ELR (cell line): Measurements from ENCODE around the gene TMEM63B.
"Not testable (repeated sequence)": the region's sequence is repeated elsewhere in the genome, so short reads cannot be mapped to it uniquely, and the experiment has no call there.

ENCODE experiments used
- DNase-seq: peaks from one replicate; pipeline ENCODE4 v3.0.0-alpha.2; 2015; ENCODE audit warnings: low read depth

TMEM63B gene

DNA sequence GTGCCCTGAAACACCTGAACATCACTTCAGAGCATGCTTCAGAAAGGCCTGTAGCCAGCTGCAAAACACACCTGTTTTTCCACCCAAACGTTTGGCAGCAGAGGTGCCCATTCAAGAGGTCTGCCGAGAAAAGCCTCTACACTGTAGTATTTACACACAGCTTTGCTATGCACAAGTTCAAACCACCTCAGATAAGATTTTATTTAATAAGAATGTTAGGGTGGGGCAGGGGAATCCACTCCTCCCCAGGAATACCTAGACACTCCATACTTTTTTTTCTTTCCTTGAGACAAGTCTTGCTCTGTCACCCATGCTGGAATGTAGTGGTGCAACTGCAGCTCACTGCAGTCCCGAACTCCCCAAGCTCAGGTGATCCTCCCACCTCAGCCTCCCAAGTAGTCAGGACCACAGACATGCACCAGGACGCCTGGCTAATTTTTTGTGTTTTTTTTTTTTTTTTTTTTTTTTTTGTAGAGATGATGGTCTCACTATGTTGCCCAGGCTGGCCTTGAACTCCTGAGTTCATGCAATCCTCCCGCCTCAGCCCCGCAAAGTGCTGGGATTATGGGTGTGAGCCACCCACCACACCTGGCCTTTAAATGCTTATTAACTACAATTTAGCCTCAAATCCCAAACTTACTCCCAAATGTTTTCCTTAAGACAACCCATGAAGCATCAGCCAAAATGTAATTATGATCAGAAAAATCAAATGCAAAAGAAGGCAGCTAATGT, 9.8 kb upstream of the TMEM63B start:
- DNase-seq = peak; percentile 56

DNA sequence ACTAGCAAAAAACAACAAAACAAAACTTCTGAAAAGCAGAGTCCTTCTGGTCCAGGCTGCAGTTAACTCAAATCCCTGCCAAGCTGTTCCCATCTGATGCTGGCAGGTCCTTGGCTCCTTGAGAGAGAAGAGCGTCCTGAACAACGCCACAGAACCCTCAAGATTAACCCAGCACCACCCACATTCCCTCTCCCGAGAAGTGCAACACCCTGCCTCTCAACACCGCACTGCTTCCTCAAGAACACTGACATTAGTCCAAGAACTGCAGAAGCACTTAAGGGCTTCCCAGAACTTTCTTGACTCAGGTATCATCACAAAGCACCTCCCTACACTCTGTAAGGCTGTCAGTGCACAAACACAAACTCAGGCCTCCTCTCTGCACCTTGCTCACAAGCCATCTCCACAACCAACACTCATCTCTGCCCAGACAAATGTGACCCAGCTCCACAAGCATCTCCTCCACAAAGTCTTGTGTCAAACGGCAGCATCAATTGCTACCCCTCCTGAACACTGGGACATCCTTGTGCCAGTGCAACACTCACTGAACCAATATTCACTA, 7.6 kb upstream of the TMEM63B start:
- DNase-seq = no peak

DNA sequence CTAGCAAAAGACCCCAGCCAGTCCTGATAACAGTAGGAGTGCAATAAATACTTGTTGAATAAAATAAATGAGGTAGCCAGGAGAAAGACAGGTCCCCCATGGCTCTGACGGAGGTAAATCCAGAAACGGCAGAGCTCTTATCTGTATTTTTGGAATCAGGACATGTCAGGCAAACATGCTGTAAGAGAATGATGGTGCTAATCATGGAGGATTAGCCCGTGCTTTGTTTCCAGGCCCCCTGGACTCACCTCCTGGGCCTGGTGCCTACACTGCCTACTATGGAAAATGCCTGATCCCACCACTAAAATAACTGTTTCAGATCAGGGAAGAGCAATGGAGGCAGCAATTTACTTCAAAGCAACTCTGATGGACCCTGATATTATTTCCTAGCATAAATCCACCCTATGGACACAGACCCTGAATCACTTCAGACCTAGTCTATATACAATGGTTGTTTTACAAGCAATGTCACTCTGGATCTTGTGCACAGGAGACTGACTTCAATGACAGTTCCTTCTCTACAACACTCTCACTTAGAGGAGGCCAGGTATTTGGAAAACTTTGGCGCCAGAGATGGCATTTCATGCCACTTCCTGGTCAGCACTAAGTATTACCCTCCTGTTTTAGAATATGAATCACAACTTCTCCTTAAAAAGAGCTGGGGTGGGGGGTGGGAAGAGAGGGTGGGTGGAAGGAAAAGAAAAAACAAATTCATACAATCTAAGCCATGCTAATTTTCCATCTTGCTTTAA, 6.5 kb upstream of the TMEM63B start:
- DNase-seq = no peak

DNA sequence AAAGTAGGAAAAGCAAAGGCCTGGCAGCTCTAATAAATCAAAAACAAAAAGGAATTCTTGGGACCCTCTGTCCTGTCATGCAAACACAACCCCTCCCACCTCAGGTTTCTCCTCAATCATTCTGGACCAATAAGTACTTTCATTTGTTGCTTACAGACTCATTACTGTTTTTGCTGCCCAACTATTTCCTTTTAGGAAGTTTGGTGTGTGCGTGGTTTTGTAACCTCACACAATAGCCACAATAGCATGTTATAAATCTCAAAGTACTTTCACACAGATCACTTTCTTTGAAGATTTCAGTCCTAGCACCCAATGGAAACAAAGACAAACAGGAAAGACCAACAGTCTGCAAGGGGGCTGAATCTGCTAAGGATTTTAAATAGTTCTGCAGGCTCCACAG, 4.6 kb upstream of the TMEM63B start:
- DNase-seq = no peak

DNA sequence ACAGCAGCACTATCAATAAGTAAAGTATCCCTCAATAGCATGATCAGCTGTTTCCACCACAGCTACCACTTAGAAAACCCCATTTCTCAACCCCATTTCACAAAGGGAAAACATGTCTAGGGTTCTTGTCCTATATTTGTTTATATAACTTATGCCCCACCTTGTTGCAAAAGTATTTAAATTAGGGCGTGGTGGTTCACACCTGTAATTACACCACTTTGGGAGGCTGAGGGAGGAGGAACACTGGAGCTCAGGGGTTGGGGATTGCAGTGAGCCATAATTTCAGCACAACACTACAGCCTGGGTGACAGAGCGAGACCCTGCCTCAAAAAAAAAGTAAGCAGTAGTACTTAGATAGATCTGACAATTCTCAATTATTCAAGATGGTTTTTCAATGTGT, 3.8 kb upstream of the TMEM63B start:
- DNase-seq = no peak

DNA sequence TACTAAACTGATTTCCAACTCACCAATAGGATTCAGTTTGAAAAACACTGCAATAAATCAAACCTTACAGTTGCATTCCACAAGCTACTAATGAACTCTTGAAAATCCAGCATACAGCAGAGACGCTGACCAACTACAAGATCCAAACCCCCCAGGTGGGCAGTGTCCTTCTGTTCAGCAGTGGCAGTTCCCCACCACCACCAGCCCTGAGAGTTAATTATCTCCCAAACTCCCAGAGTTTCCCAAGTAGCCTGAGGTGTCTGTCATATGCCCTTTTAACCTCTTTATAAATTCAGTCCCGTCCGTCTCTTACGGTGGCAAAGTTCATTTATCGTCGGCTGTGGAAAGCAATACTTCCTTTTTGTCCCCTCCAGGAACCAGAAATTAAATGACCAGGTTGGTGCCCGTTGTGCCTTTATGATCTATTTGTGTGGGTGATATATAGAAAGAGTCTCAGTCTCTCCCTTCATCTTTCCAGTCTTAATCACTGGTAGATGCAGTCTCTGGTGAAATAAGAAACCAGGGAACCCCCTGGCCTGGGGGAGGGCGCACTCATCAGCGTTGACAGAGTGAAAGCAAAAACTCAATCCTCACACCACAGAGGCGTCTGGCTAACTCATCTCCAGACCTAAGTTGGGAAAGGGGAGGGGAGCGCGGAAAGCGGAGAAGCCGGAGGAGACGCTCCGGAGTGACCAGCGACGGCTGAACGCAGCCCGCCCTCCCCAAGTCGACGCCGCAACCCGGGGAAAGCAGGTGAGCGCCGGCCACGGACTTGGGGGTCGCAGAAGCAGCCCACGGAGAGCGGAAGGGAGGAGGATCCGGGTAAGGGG, 819 bp upstream of the TMEM63B start:
- peak; percentile 79 for DNase-seq

DNA sequence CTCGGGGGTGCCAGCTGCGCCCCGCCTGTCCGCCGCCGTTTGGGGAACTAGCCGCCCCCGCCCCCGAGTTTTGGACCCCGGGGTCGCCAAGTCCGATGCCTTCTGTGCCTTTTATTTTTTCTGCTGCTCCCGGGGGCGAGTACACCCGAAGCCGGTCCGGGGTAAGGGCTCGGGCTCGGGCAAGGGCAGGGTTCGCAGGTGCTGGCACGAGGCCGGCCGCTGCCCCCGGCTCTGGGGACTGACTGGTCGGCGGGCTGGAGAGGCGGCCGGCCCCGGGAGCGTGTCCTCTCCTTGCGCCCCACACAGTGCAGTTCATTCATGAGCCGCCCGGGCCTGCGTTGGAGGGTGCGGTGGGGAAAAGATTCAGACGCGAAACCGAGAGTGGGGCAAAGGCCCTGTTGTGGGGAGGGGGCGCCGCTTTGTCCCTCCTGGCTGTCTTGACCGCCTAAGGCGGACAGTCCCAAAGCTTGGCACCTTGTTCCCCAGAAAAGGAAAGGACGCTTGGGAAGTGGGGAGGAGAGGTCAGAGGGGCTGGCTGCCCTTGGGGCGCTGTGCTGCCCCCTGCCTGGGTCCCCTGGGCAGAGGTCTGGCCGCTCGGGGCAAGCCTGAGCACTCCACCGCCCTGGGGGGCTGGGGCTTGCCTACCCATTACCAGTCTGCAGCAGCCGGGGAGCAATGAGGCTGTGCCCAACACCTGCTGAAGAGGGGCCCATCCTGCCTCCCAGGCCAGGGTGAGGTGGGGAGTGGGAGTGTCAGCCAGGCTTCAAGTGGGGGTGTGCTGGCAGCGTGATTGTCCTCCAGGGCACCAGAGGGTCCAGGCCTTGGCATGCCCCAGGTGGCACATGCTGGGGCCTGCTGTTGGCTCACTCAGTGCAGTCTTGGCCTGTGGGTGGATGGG, 915 bp downstream of the TMEM63B start:
- DNase-seq = peak; percentile 74

DNA sequence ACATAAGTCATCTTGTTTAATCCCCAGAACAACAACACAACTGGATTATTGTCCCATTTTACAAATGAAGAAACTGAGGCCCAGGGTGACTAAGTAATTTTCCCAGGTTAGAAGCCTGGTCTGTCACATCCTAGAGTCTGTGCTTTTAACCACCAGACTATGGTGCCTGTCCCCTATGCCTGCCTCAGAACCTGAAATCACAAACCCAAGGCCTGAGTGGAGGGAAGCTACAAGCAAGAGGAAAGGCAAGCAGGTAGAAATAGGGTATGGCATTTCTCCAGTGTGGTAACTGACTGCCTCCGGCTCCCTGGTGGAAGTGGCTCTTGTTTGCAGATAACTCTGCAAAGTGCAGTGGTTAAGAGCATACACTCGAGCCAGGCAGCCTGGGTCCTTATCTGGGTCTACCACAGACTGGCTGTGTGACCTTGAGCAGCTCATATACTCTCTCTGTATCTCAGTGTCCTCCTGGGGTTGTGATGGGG, 2.5 kb downstream of the TMEM63B start:
- no peak for DNase-seq

DNA sequence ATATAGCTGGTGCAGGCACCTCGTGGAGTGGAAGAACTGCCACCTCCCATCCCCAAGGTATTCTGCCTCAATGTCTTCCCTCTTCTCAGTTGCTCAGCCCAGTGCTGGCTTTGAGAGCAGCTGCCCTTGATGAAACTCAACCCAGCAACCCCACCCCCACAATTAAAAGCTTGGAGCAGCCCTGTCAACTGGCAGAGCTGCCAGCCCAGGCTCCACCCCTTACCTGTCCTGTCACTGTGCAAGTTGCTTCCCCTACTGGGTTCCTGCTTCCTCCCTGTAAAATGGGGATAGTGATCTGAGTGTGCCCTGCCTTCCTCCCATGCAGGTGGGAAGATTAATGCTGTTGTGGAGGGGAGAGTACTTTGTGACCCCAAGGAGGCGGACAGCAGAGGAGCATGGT, 4.5 kb downstream of the TMEM63B start:
- DNase-seq = no peak

DNA sequence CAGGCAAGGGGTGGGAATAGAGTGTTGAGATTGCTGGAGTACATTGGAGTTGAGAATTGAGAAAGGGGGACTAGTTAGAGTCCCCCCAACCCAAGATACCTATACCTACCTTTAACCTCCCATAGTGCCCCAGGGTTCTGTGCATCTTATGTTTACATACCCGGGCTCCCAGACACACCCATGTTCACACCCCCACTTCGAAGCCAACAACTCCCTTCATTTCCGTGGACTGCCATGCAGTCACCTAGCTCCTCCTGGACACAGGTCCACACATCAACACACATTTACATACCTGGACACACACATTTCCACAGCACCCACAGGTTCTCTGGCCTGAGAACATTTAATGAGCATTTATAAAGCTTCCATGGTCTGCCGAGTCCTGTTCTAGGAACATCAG, 5.1 kb downstream of the TMEM63B start:
- no peak for DNase-seq

DNA sequence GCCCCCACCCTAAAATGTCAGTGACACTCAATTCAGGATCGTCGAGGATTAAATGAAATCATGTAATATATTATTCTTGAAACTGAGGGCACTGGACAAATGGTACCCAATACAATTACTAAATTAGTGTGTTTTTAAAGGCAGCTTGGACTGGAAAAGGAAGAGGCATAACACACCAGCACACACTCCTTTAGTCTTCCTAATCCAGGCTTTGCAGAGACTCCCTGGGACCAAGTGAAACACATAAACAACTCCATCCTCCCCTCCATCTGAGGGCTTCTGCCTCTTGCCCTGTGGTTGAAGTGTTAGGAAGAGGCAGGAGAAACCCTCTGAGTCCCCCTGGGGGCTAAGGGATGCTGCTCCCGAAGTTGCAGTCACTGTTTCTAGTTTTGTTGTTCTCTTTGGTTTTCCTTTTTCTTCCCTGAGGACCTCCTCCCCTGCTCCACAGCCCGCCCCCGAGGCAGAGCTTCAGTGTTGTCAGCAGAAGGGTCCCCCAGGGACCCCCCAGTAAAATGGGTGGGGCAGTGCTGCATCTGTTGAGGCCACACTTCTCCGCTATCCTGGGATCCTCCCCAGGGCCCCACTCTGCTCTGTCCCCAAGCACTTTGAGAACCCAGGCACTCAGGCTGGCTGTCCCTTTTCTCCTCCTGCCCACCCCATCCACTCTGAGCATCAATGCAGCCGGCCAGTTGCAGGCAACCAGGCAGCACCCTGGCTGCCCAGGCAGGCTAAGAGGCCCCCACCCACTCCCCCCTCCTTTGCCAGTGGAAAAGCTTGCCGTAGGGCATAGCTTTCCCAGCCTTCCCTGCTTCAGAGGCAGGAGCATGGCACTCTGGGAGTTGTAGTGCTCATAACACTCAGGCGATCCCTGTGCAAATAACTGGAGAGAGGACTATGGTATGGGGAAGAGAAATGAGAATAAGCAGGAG, 5.9 kb downstream of the TMEM63B start:
- DNase-seq = peak; percentile 57

DNA sequence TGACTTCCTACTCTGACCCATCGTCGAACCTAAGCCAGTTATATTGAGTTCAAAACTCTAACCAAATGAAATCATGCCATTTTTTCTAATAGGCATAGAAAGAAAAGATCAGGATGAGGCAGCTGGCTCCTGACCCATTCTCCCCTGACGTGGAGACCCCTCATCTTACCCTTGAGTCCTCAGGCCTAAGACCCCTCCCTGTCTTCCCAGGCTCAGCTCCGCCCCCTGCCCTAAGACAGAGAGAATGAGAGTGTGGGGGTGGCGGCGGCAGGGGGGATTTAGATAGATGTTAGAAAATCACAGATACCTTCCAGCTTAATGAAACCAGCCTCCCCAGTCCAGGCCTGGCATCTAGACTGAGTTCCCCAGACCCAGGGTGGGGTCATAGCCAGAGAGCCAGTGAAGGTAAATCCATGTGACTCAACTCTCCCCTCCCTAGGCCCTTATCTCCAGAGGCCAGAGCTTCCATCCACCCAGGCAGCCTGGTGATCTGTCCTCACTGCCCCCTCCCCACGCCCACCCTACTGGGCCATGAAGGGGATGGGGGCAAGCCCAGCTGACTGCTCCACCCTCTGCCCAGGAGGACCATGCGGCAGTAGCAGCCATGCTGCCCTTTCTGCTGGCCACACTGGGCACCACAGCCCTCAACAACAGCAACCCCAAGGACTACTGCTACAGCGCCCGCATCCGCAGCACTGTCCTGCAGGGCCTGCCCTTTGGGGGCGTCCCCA, 6.8 kb downstream of the TMEM63B start:
- DNase-seq = no peak

DNA sequence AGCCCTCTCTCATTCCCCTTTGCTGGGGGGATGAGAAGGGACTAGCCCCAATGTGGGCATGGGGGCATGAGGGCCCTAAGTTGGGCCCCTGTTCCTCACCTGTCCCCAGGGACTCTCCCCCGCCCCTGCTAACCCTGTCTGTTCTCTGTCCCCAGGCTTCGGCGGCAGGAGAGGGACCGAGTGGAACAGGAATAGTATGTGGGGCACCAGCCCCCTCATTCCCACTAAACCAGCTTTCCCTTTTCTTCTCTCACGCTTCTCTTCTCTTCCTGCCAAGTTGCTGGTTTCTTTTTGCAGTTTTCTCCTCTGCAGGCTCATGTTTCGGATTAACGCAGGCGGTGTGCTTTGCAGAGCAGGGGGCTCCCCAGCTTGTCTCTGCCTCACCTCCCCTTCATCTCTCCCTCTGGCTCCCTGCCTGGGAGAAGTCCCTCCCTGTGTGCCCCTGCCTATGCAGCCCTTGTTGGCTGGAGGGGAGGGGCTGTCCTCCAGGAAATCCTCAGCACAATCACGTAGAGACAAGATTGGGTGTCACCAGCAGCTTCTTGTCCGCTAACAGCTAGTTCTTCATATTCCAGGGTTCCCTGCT, 7.9 kb downstream of the TMEM63B start:
- no peak for DNase-seq

DNA sequence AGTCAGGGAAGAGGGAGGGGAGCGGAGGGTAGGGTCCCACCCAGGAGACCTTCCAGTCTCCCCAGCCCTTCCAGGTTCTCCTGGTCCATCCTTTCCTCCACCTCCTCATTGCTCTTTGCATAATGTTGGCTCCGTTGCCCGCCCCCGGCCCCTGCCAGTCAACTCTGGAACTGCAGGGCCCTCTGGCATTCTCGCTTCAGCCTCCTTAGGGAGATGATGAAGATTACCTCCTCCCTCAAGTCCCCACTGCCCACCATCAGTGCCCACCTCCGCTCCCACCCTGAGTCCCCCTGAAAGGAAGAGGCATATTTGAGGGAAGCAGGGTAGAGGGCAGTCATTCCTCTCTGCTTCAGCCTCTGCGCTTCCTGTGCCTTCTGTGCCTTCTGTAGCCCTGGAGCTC, 8.5 kb downstream of the TMEM63B start:
- no peak for DNase-seq

DNA sequence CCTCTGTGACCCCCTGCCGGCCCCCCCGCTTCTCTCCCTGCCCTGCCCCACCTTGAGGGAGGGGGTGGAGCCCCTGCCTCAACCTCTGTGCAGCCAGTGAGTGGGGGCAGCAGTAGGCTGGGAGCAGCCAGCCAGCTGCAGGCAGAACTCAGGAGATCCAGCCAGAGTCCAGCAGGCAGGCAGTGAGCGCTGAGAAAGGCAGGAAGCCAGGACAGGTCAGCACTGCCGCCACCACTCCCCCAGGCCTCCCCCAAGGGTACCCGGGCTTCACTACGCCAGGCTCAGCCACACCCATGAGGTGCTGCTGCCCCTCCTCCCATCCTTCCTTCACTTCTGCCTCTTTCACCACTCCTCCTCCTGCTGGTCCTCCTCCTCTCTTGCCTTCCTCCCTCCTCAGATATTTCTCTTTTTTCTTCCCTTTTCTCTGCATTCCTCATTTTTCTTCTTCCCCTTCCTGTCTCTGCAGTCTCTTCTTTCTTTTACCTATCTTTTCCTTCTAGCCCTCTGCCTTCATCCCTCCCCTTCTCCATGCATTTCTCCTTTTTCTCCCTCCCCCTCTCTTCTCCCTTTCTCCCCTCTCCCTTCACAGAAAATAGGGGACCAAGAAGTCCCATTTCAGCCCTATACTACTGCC, 11.5 kb downstream of the TMEM63B start:
- DNase-seq = no peak

DNA sequence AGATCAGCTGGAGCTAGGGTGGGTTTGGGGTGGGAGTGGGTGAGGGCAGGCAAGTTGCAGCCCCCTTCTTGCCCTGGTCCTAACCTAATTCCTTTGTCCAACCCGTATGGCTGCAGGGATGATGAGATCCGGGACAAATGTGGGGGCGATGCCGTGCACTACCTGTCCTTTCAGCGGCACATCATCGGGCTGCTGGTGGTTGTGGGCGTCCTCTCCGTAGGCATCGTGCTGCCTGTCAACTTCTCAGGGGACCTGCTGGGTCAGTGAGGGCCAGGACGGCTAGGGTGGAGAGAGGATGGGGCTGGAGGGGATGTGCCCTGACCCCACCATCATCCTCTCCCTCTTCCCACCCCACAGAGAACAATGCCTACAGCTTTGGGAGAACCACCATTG, 12.0 kb downstream of the TMEM63B start:
- no peak for DNase-seq

DNA sequence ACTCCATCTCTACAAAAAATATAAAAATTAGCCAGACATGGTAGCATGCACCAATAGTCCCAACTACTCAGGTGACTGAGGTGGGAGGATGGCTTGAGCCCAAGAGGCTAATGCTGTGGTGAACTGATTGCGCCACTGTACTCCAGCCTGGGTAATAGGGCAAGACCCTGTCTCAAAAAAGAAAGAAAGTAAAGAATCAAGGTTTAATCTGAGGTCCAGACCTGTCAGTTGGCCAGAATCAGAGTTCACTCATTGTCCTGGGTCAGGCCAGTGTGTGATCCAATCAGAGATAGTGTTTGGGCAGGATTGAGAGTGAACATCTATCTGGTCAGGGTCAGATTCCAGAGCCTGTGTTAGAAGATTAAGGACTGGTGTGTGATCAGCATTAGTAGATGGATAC, 15.5 kb downstream of the TMEM63B start:
- DNase-seq = no peak

DNA sequence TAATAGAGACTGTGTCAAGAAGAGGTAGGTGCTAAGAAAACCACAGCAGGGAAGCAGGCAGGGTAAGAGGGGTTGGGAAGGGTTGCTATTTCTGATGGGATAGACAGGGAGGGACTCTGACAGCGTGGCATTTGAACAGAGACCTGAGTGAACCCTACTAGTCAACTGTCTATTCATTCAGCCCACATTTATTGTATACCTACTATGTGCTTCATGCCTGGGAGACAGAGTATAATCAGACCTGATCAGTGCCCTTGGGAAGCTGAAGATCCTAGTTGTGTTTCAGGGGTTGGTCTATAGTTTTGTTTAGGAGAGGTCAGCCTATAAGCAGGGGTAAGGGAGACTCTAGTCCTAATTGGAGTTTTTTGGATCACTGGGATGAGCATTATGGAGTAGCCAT, 16.4 kb downstream of the TMEM63B start:
- no peak for DNase-seq

DNA sequence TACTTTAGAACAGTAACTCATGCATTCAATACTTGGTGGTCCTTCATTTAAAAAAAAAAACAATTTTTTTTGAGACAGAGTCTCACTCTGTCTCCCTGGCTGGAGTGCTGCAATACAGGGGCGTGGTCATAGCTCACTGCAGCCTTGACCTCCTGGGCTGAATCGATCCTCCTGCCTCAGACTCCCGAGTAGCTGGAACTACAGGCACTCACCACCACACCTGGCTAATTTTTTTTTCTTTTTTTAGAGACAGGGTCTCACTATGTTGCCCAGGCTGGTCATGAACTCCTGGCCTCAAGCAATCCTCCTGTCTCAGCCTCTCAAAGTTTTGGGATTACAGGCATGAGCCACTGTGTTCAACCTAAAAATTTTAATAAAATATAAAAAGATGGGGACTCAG, 17.2 kb downstream of the TMEM63B start:
- not testable (repeated sequence) for DNase-seq
